ENCODE data around the gene LIPM.
A peak's percentile ranks its signal among the peaks of the same experiment; 100 is the strongest.

LIPM gene

GRCh38 chr10:88848499-88848898, 46.0 kb downstream of the LIPM start:
- no peaks in the 10 kb centered on the region for H3K36me3 ChIP-seq (ENCODE audit: control insufficient read depth in 4 of 4, insufficient read depth in 4 of 4, low read length in 3 of 4)
- no peaks in the 10 kb centered on the region for H3K27me3 ChIP-seq (replicated peaks in 2 of 5; ENCODE audit: control insufficient read depth in 4 of 5, insufficient read depth in 5 of 5, low read length in 4 of 5)
- no peak overlapping the region for H3K27ac ChIP-seq (ENCODE audit: insufficient read depth in 1 of 2, low read depth in 1 of 2, low read length in 2 of 2, poor library complexity in 1 of 2, severe bottlenecking in 2 of 2)
- H3K4me1 ChIP-seq (ENCODE audit: control extremely low read depth in 1 of 4, control insufficient read depth in 4 of 4, insufficient read depth in 4 of 4, low read length in 3 of 4): peaks cover 16 to 34% (median 24%) of the 10 kb centered on the region in 4 experiments
- peak in 2 of 3 donors; percentile 49 to 54 for DNase-seq
- ChIA-PET CTCF (interaction anchor here (0.6 to 0.8 kb wide), 2 partner anchors 12 to 39 kb away, joined by 3 to 5 read pairs; no protein-coding TSS in a partner anchor), POLR2A (no interaction called here)
- WGBS (ENCODE audit: insufficient coverage): no CpG with 5 or more reads among the region's 1 CpG
- peak overlapping the region in 1 of 7 experiments; percentile 45 for H3K4me3 ChIP-seq (ENCODE audit: control insufficient read depth in 1 of 7, extremely low read depth in 1 of 7, insufficient read depth in 4 of 7, low read depth in 2 of 7, low read length in 6 of 7)
- peaks cover 0 to 3% (median 0%) of the 10 kb centered on the region in 5 experiments for H3K9me3 ChIP-seq (ENCODE audit: control extremely low read depth in 1 of 5, control insufficient read depth in 4 of 5, insufficient read depth in 2 of 5, low read depth in 1 of 5, low read length in 4 of 5)

- no peak overlapping the region for H3K27ac ChIP-seq (ENCODE audit: insufficient read depth in 1 of 2, low read depth in 1 of 2, low read length in 2 of 2, poor library complexity in 1 of 2, severe bottlenecking in 2 of 2)
- DNase-seq: no peak
- WGBS (ENCODE audit: insufficient coverage): 100% methylated on average over 1 of the region's 1 CpG
Measured at GRCh38 chr10:88849234-88849633, 46.7 kb downstream of the LIPM start.

GRCh38 chr10:88850712-88851111, 48.2 kb downstream of the LIPM start:
- DNase-seq: no peak
- ChIA-PET CTCF (no interaction called here), POLR2A (no interaction called here)
- no peaks in the 10 kb centered on the region for H3K36me3 ChIP-seq (ENCODE audit: control insufficient read depth in 4 of 4, insufficient read depth in 4 of 4, low read length in 3 of 4)
- H3K27me3 ChIP-seq (replicated peaks in 2 of 5; ENCODE audit: control insufficient read depth in 4 of 5, insufficient read depth in 5 of 5, low read length in 4 of 5): no peaks in the 10 kb centered on the region
- no peak overlapping the region for H3K27ac ChIP-seq (ENCODE audit: insufficient read depth in 1 of 2, low read depth in 1 of 2, low read length in 2 of 2, poor library complexity in 1 of 2, severe bottlenecking in 2 of 2)
- peaks cover 0 to 3% (median 0%) of the 10 kb centered on the region in 5 experiments for H3K9me3 ChIP-seq (ENCODE audit: control extremely low read depth in 1 of 5, control insufficient read depth in 4 of 5, insufficient read depth in 2 of 5, low read depth in 1 of 5, low read length in 4 of 5)
- WGBS (ENCODE audit: insufficient coverage): no CpG with 5 or more reads among the region's 1 CpG
- peaks cover 19 to 44% (median 26%) of the 10 kb centered on the region in 4 experiments for H3K4me1 ChIP-seq (ENCODE audit: control extremely low read depth in 1 of 4, control insufficient read depth in 4 of 4, insufficient read depth in 4 of 4, low read length in 3 of 4)
- H3K4me3 ChIP-seq (ENCODE audit: control insufficient read depth in 1 of 7, extremely low read depth in 1 of 7, insufficient read depth in 4 of 7, low read depth in 2 of 7, low read length in 6 of 7): peak overlapping the region in 1 of 7 experiments; percentile 13

More at GRCh38 chr10:88849234-88849633, 46.7 kb downstream of the LIPM start:
- ChIA-PET POLR2A (no interaction called here), CTCF (interaction anchor here (1.0 kb wide), 1 partner anchor 13 kb away, joined by 4 read pairs; no protein-coding TSS in a partner anchor)
- Histone ChIP-seq H3K36me3 (ENCODE audit: control insufficient read depth in 4 of 4, insufficient read depth in 4 of 4, low read length in 3 of 4) (no peaks in the 10 kb centered on the region), H3K9me3 (ENCODE audit: control extremely low read depth in 1 of 5, control insufficient read depth in 4 of 5, insufficient read depth in 2 of 5, low read depth in 1 of 5, low read length in 4 of 5) (peaks cover 0 to 3% (median 0%) of the 10 kb centered on the region in 5 experiments), H3K27me3 (replicated peaks in 2 of 5; ENCODE audit: control insufficient read depth in 4 of 5, insufficient read depth in 5 of 5, low read length in 4 of 5) (no peaks in the 10 kb centered on the region), H3K4me3 (ENCODE audit: control insufficient read depth in 1 of 7, extremely low read depth in 1 of 7, insufficient read depth in 4 of 7, low read depth in 2 of 7, low read length in 6 of 7) (no peak overlapping the region), H3K4me1 (ENCODE audit: control extremely low read depth in 1 of 4, control insufficient read depth in 4 of 4, insufficient read depth in 4 of 4, low read length in 3 of 4) (peaks cover 19 to 39% (median 26%) of the 10 kb centered on the region in 4 experiments)

- Histone ChIP-seq H3K4me1 (ENCODE audit: control extremely low read depth in 1 of 4, control insufficient read depth in 4 of 4, insufficient read depth in 4 of 4, low read length in 3 of 4) (peaks cover 19 to 44% (median 26%) of the 10 kb centered on the region in 4 experiments), H3K27ac (ENCODE audit: insufficient read depth in 1 of 2, low read depth in 1 of 2, low read length in 2 of 2, poor library complexity in 1 of 2, severe bottlenecking in 2 of 2) (no peak within 1 kb of the TSS), H3K27me3 (replicated peaks in 2 of 5; ENCODE audit: control insufficient read depth in 4 of 5, insufficient read depth in 5 of 5, low read length in 4 of 5) (no peaks in the 10 kb centered on the region), H3K36me3 (ENCODE audit: control insufficient read depth in 4 of 4, insufficient read depth in 4 of 4, low read length in 3 of 4) (no peaks in the 10 kb centered on the region), H3K4me3 (ENCODE audit: control insufficient read depth in 1 of 7, extremely low read depth in 1 of 7, insufficient read depth in 4 of 7, low read depth in 2 of 7, low read length in 6 of 7) (peak within 1 kb of the TSS in 3 of 7 experiments; percentile 5 to 28 (median 13)), H3K9me3 (ENCODE audit: control extremely low read depth in 1 of 5, control insufficient read depth in 4 of 5, insufficient read depth in 2 of 5, low read depth in 1 of 5, low read length in 4 of 5) (no peaks in the 10 kb centered on the region)
- 45% methylated on average over 5 of the region's 5 CpGs for WGBS (ENCODE audit: insufficient coverage)
- POLR2A ChIA-PET: no interaction called here
- peak in 2 of 3 donors; percentile 45 to 52 for DNase-seq
- CTCF ChIA-PET: interaction anchor here (0.8 to 3.4 kb wide), 3 partner anchors 10 to 64 kb away, joined by 3 to 29 read pairs (median 4); no protein-coding TSS in a partner anchor
Measured at GRCh38 chr10:88851706-88852105, 49.2 kb downstream of the LIPM start, which contains the start of gene ANKRD22. Gene ANKRD22 (minus strand): TSS chr10:88851844. CDS start chr10:88851607, 237 bp downstream.

GRCh38 chr10:88852327-88852726, 49.8 kb downstream of the LIPM start:
- ChIA-PET POLR2A (no interaction called here), CTCF (interaction anchor here (1.1 to 3.4 kb wide), 3 partner anchors 8 to 63 kb away, joined by 3 to 29 read pairs (median 7); no protein-coding TSS in a partner anchor)
- Histone ChIP-seq H3K4me3 (ENCODE audit: control insufficient read depth in 1 of 7, extremely low read depth in 1 of 7, insufficient read depth in 4 of 7, low read depth in 2 of 7, low read length in 6 of 7) (no peak overlapping the region), H3K36me3 (ENCODE audit: control insufficient read depth in 4 of 4, insufficient read depth in 4 of 4, low read length in 3 of 4) (no peaks in the 10 kb centered on the region), H3K4me1 (ENCODE audit: control extremely low read depth in 1 of 4, control insufficient read depth in 4 of 4, insufficient read depth in 4 of 4, low read length in 3 of 4) (peaks cover 19 to 44% (median 26%) of the 10 kb centered on the region in 4 experiments), H3K27me3 (replicated peaks in 2 of 5; ENCODE audit: control insufficient read depth in 4 of 5, insufficient read depth in 5 of 5, low read length in 4 of 5) (no peaks in the 10 kb centered on the region), H3K27ac (ENCODE audit: insufficient read depth in 1 of 2, low read depth in 1 of 2, low read length in 2 of 2, poor library complexity in 1 of 2, severe bottlenecking in 2 of 2) (no peak overlapping the region), H3K9me3 (ENCODE audit: control extremely low read depth in 1 of 5, control insufficient read depth in 4 of 5, insufficient read depth in 2 of 5, low read depth in 1 of 5, low read length in 4 of 5) (no peaks in the 10 kb centered on the region)
- DNase-seq: no peak
- 100% methylated on average over 3 of the region's 4 CpGs for WGBS (ENCODE audit: insufficient coverage)

- no peaks in the 10 kb centered on the region for H3K9me3 ChIP-seq (ENCODE audit: control extremely low read depth in 1 of 5, control insufficient read depth in 4 of 5, insufficient read depth in 2 of 5, low read depth in 1 of 5, low read length in 4 of 5)
- CTCF ChIA-PET: interaction anchor here (0.7 to 3.4 kb wide), 5 partner anchors 9 to 28 kb away, joined by 4 to 29 read pairs (median 7); no protein-coding TSS in a partner anchor
Measured at GRCh38 chr10:88853155-88853881, 50.8 kb downstream of the LIPM start.

GRCh38 chr10:88854684-88855083, 52.2 kb downstream of the LIPM start:
- Histone ChIP-seq H3K27me3 (replicated peaks in 2 of 5; ENCODE audit: control insufficient read depth in 4 of 5, insufficient read depth in 5 of 5, low read length in 4 of 5) (no peaks in the 10 kb centered on the region), H3K36me3 (ENCODE audit: control insufficient read depth in 4 of 4, insufficient read depth in 4 of 4, low read length in 3 of 4) (no peaks in the 10 kb centered on the region), H3K4me3 (ENCODE audit: control insufficient read depth in 1 of 7, extremely low read depth in 1 of 7, insufficient read depth in 4 of 7, low read depth in 2 of 7, low read length in 6 of 7) (no peak overlapping the region), H3K9me3 (ENCODE audit: control extremely low read depth in 1 of 5, control insufficient read depth in 4 of 5, insufficient read depth in 2 of 5, low read depth in 1 of 5, low read length in 4 of 5) (no peaks in the 10 kb centered on the region), H3K4me1 (ENCODE audit: control extremely low read depth in 1 of 4, control insufficient read depth in 4 of 4, insufficient read depth in 4 of 4, low read length in 3 of 4) (peaks cover 12 to 40% (median 21%) of the 10 kb centered on the region in 4 experiments), H3K27ac (ENCODE audit: insufficient read depth in 1 of 2, low read depth in 1 of 2, low read length in 2 of 2, poor library complexity in 1 of 2, severe bottlenecking in 2 of 2) (no peak overlapping the region)
- ChIA-PET POLR2A (no interaction called here), CTCF (interaction anchor here (1.7 to 3.1 kb wide), 3 partner anchors 8 to 19 kb away, joined by 4 to 16 read pairs (median 8); no protein-coding TSS in a partner anchor)
- DNase-seq: no peak
- WGBS (ENCODE audit: insufficient coverage): 80% methylated on average over 2 of the region's 3 CpGs

More at GRCh38 chr10:88853155-88853881, 50.8 kb downstream of the LIPM start:
- Histone ChIP-seq H3K4me1 (ENCODE audit: control extremely low read depth in 1 of 4, control insufficient read depth in 4 of 4, insufficient read depth in 4 of 4, low read length in 3 of 4) (peaks cover 18 to 45% (median 25%) of the 10 kb centered on the region in 4 experiments), H3K27ac (ENCODE audit: insufficient read depth in 1 of 2, low read depth in 1 of 2, low read length in 2 of 2, poor library complexity in 1 of 2, severe bottlenecking in 2 of 2) (no peak overlapping the region), H3K4me3 (ENCODE audit: control insufficient read depth in 1 of 7, extremely low read depth in 1 of 7, insufficient read depth in 4 of 7, low read depth in 2 of 7, low read length in 6 of 7) (peak overlapping the region in 1 of 7 experiments; percentile 16), H3K27me3 (replicated peaks in 2 of 5; ENCODE audit: control insufficient read depth in 4 of 5, insufficient read depth in 5 of 5, low read length in 4 of 5) (no peaks in the 10 kb centered on the region), H3K36me3 (ENCODE audit: control insufficient read depth in 4 of 4, insufficient read depth in 4 of 4, low read length in 3 of 4) (no peaks in the 10 kb centered on the region)
- POLR2A ChIA-PET: no interaction called here
- whole genome bisulfite sequencing (ENCODE audit: insufficient coverage): no CpG with 5 or more reads among the region's 4 CpGs
- peak in 2 of 3 donors; percentile 59 to 68 for DNase-seq

Measured in common myeloid progenitor, CD34-positive (primary cell).